Neuronal stem cell (in vitro differentiated cells): ENCODE data around the gene B9D2.
A peak's percentile ranks its signal among the peaks of the same experiment; 100 is the strongest.

ENCODE experiments used
- DNase-seq: peaks from one replicate; pipeline ENCODE4 v3.0.0-alpha.2; 2013; ENCODE audit warnings: low spot score
- H2AFZ ChIP-seq: one replicate; pipeline ENCODE4 v1.6.1; 2013; ENCODE audit warnings: mild to moderate bottlenecking, low read length, inconsistent platforms
- H2AK5ac ChIP-seq: 2 replicates; pipeline ENCODE4 v1.6.1; 2013; ENCODE audit warnings: low read depth, mild to moderate bottlenecking, inconsistent platforms, low read length, moderate library complexity, mixed read lengths
- H2BK120ac ChIP-seq: 2 replicates; pipeline ENCODE4 v1.6.1; 2013; ENCODE audit warnings: low read depth, mild to moderate bottlenecking, inconsistent platforms, low read length, moderate library complexity, mixed read lengths
- H2BK12ac ChIP-seq: one replicate; pipeline ENCODE4 v1.6.1; 2013; ENCODE audit warnings: low read length, inconsistent platforms
- H2BK15ac ChIP-seq: 2 replicates; pipeline ENCODE4 v1.6.1; 2013; ENCODE audit warnings: mild to moderate bottlenecking, low read length, inconsistent platforms, mixed read lengths
- H2BK5ac ChIP-seq: one replicate; pipeline ENCODE4 v1.6.1; 2013; ENCODE audit warnings: inconsistent platforms, mild to moderate bottlenecking, low read length, moderate library complexity
- H3K14ac ChIP-seq: one replicate; pipeline ENCODE4 v1.6.1; 2013; ENCODE audit warnings: low read length, inconsistent platforms
- H3K18ac ChIP-seq: 2 replicates; pipeline ENCODE4 v1.6.1; 2013; ENCODE audit warnings: low read length, inconsistent platforms
- H3K23ac ChIP-seq: 2 replicates; pipeline ENCODE4 v1.6.1; 2013; ENCODE audit warnings: low read depth, mild to moderate bottlenecking, mixed read lengths, low read length, inconsistent platforms; ENCODE audit not compliant: poor library complexity
- H3K27ac ChIP-seq: replicated peaks from 3 replicates; pipeline ENCODE4 v1.5.1; 2013; ENCODE audit warnings: low read length, inconsistent platforms
- H3K27me3 ChIP-seq, 3 experiments: 2 replicates each; pipeline ENCODE4 v1.6.1; 2013; ENCODE audit warnings: low read length in 3 of 3, mild to moderate bottlenecking in 2 of 3, inconsistent platforms in 1 of 3, low read depth in 1 of 3, mixed read lengths in 1 of 3, moderate library complexity in 1 of 3; ENCODE audit not compliant: control insufficient read depth in 3 of 3, insufficient read depth in 3 of 3
- H3K36me3 ChIP-seq, 2 donors: replicated peaks in 1 of 2; 2 replicates each; pipeline ENCODE4 v1.6.1; 2013; ENCODE audit warnings: low read length in 2 of 2; ENCODE audit not compliant: control insufficient read depth in 2 of 2, insufficient read depth in 2 of 2
- H3K4ac ChIP-seq: 2 replicates; pipeline ENCODE4 v1.6.1; 2013; ENCODE audit warnings: inconsistent platforms, mild to moderate bottlenecking, low read length, moderate library complexity
- H3K4me1 ChIP-seq, 2 donors: 1 replicate in 1 of 2; 2 replicates in 1 of 2; pipeline ENCODE4 v1.6.1; 2013; ENCODE audit warnings: low read length in 2 of 2, low read depth in 1 of 2; ENCODE audit not compliant: control insufficient read depth in 2 of 2, insufficient read depth in 1 of 2
- H3K4me2 ChIP-seq: one replicate; pipeline ENCODE4 v1.6.1; 2013; ENCODE audit warnings: mild to moderate bottlenecking, low read length, inconsistent platforms; ENCODE audit not compliant: insufficient read depth, poor library complexity, severe bottlenecking
- H3K4me3 ChIP-seq, 2 donors: 2 replicates each; pipeline ENCODE4 v1.5.1; 2013; ENCODE audit warnings: low read length in 2 of 2, mild to moderate bottlenecking in 2 of 2, inconsistent platforms in 1 of 2, moderate library complexity in 1 of 2
- H3K79me1 ChIP-seq: one replicate; pipeline ENCODE4 v1.6.1; 2013; ENCODE audit warnings: low read depth, mild to moderate bottlenecking, inconsistent platforms, low read length, moderate library complexity
- H3K9ac ChIP-seq: one replicate; pipeline ENCODE4 v1.6.1; 2013; ENCODE audit warnings: mild to moderate bottlenecking, low read depth, low read length, inconsistent platforms; ENCODE audit not compliant: poor library complexity
- H3K9me3 ChIP-seq, 2 donors: replicated peaks in 1 of 2; 2 replicates each; pipeline versions ENCODE3 to v1.6.1; 2013; ENCODE audit warnings: low read length in 2 of 2, mild to moderate bottlenecking in 2 of 2, inconsistent platforms in 1 of 2, low read depth in 1 of 2, mixed read lengths in 1 of 2, moderate library complexity in 1 of 2; ENCODE audit not compliant: control insufficient read depth in 2 of 2, insufficient read depth in 1 of 2
- H4K8ac ChIP-seq: one replicate; pipeline ENCODE4 v1.6.1; 2013; ENCODE audit warnings: low read depth, mild to moderate bottlenecking, inconsistent platforms, low read length, moderate library complexity
- H4K91ac ChIP-seq: one replicate; pipeline ENCODE4 v1.6.1; 2013; ENCODE audit warnings: low read length, low read depth, mild to moderate bottlenecking, inconsistent platforms; ENCODE audit not compliant: poor library complexity
- WGBS, 2 donors: extraction: QIAGEN DNeasy Blood & Tissue Kit; methylation state at CpG; one replicate each; pipeline ENCODE4 v1.1.7; 2013; ENCODE audit warnings: missing lambda C conversion rate in 2 of 2, mixed read lengths in 1 of 2; ENCODE audit not compliant: insufficient read length in 2 of 2, insufficient replicate concordance in 1 of 2; ENCODE audit errors: extremely low coverage in 2 of 2; 5-methylcytosine and 5-hydroxymethylcytosine counted together

Gene B9D2

DNA sequence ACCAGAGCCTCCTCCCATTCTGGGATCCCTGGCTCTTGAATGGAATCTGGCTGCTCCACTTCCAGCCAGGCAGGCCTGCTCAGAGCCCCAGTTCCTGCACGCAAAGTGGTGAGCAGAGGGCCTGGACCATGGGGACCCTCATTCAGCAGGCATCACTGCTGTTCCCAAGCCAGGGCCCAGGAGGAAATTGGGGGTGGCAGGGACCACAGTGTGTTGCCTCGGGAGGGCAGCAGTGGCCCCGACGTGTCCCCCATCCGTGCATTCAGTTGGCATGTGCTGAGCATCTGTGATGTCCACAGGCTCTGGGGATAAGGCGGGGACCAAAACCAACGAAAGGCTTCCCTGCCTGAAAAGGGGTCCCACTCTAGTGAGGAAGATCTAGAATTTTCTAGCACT, 42.7 kb downstream of the B9D2 start:
- Histone ChIP-seq H3K4ac (no peak overlapping the region), H2BK5ac (no peak overlapping the region), H3K23ac (no peak overlapping the region), H3K27me3 (peaks cover 0 to 3% (median 0%) of the 10 kb centered on the region in 3 experiments), H3K14ac (no peak overlapping the region), H2AFZ (no peak overlapping the region), H3K36me3 (peaks cover 32 to 73% of the 10 kb centered on the region in 2 donors), H2BK120ac (no peak overlapping the region), H2BK15ac (no peak overlapping the region), H4K91ac (no peak overlapping the region), H3K9ac (no peak overlapping the region), H3K27ac (no peak overlapping the region), H3K9me3 (peaks cover 0 to 7% of the 10 kb centered on the region in 2 donors), H2BK12ac (no peak overlapping the region), H3K79me1 (peaks cover 2% of the 10 kb centered on the region), H3K18ac (peak overlapping the region; percentile 16), H3K4me2 (no peak overlapping the region), H3K4me3 (no peak overlapping the region), H3K4me1 (peaks cover 21 to 29% of the 10 kb centered on the region in 2 donors), H4K8ac (no peak overlapping the region), H2AK5ac (no peak overlapping the region)
- DNase-seq = no peak
- WGBS, 2 donors = no CpG with 5 or more reads among the region's 7 CpGs

DNA sequence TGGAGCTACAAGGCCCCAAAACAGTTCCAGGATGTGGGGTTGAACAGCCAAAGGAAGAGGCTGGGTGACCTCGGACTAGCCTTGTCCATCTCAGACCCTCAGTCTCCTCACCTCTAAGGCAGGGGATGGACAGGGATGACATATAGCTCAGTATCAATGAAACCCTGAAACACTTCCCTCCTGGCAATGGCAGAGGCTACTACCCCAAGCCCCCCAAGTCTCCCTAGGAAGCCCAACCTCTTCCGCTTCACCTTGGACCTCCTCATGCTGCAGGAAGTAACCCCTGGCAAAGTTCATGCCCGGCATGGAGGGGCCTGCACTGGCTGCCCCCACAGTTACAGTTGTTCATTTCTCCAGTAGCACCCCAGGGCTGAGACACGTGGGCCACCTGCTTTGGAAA, 43.4 kb downstream of the B9D2 start:
- Histone ChIP-seq H2AK5ac (no peak overlapping the region), H3K4me1 (peaks cover 15 to 23% of the 10 kb centered on the region in 2 donors), H4K91ac (no peak overlapping the region), H2BK12ac (no peak overlapping the region), H2BK5ac (no peak overlapping the region), H3K18ac (no peak overlapping the region), H2AFZ (no peak overlapping the region), H3K14ac (no peak overlapping the region), H3K27me3 (no peaks in the 10 kb centered on the region), H3K9me3 (peaks cover 0 to 8% of the 10 kb centered on the region in 2 donors), H3K36me3 (peaks cover 34 to 79% of the 10 kb centered on the region in 2 donors), H2BK120ac (no peak overlapping the region), H3K79me1 (no peaks in the 10 kb centered on the region), H3K23ac (no peak overlapping the region), H3K9ac (no peak overlapping the region), H3K27ac (no peak overlapping the region), H3K4me3 (no peak overlapping the region), H2BK15ac (no peak overlapping the region), H3K4ac (no peak overlapping the region), H3K4me2 (no peak overlapping the region), H4K8ac (no peak overlapping the region)
- no CpG with 5 or more reads among the region's 4 CpGs for WGBS, 2 donors
- no peak for DNase-seq

DNA sequence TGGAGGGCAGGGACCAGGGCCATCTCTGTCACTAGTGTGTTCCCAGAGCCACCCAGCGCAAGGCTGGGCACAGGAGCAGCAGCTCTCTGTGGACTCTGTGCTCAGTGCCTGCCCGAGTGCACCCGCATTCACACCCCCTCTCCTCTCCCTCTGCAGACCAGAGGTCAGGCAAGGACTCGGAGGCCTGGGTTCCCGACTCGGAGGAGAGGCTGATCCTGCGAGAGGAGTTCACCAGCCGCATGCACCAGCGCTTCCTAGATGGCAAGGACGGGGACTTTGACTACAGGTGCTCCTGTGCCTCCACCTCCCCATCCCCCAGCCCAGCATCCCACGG, 43.8 kb downstream of the B9D2 start:
- Histone ChIP-seq H3K18ac (no peak overlapping the region), H2BK5ac (no peak overlapping the region), H3K4me2 (no peak overlapping the region)

DNA sequence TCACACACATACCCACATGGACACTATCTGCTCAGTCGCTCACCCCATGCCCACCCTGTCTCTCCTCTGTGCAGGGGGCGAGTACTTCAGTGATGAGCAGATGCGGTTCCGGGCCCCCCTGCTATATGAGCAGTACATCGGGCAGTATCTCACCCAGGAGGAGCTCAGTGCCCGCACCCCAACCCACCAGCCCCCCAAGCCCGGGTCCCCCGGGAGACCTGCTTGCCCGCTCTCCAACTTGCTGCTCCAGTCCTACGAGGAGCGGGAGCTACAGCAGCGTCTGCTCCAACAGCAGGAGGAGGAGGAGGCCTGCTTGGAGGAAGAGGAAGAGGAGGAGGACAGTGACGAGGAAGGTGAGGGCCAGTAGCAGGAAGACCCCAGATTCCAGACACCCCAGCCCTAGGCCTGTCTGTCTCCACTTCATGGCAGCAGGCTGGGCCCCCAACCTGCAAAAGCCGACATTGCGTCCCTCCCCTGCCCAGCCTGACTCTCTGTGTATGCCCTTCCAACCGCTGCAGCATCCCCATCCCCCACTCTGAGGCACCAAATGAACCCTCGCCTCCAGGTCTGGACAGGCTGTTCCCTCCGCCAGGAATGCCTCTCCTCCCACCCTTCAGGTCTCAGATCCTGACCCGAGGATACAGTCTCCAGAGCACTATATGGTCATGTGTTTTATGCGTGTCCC, 44.3 kb downstream of the B9D2 start:
- H2AFZ ChIP-seq = no peak overlapping the region
- no peak overlapping the region for H3K4me3 ChIP-seq
- H3K36me3 ChIP-seq = peaks cover 34 to 87% of the 10 kb centered on the region in 2 donors
- H3K14ac ChIP-seq = no peak overlapping the region
- H3K9me3 ChIP-seq = peaks cover 0 to 8% of the 10 kb centered on the region in 2 donors
- H2AK5ac ChIP-seq = no peak overlapping the region
- no peak overlapping the region for H3K4me2 ChIP-seq
- H2BK5ac ChIP-seq = no peak overlapping the region
- H3K9ac ChIP-seq = no peak overlapping the region
- no peaks in the 10 kb centered on the region for H3K27me3 ChIP-seq
- DNase-seq = no peak
- no peak overlapping the region for H2BK15ac ChIP-seq
- no peak overlapping the region for H2BK12ac ChIP-seq
- H3K18ac ChIP-seq = no peak overlapping the region
- H3K79me1 ChIP-seq = no peaks in the 10 kb centered on the region
- no peak overlapping the region for H3K4ac ChIP-seq
- no peak overlapping the region for H3K23ac ChIP-seq
- WGBS, 2 donors = no CpG with 5 or more reads among the region's 20 CpGs
- no peak overlapping the region for H4K8ac ChIP-seq
- peaks cover 12 to 14% of the 10 kb centered on the region in 2 donors for H3K4me1 ChIP-seq
- no peak overlapping the region for H4K91ac ChIP-seq
- H3K27ac ChIP-seq = no peak overlapping the region
- H2BK120ac ChIP-seq = no peak overlapping the region

More for the DNA sequence above, 43.8 kb downstream of the B9D2 start:
- no peak overlapping the region for H2AK5ac ChIP-seq
- WGBS, 2 donors = no CpG with 5 or more reads among the region's 11 CpGs
- H3K4me1 ChIP-seq = peaks cover 12 to 19% of the 10 kb centered on the region in 2 donors
- DNase-seq = no peak
- H3K4ac ChIP-seq = no peak overlapping the region
- peaks cover 0 to 8% of the 10 kb centered on the region in 2 donors for H3K9me3 ChIP-seq
- H3K79me1 ChIP-seq = no peaks in the 10 kb centered on the region
- H4K91ac ChIP-seq = no peak overlapping the region
- no peak overlapping the region for H4K8ac ChIP-seq
- no peak overlapping the region for H3K27ac ChIP-seq
- H3K27me3 ChIP-seq = no peaks in the 10 kb centered on the region
- H3K9ac ChIP-seq = no peak overlapping the region
- no peak overlapping the region for H3K23ac ChIP-seq
- no peak overlapping the region for H3K14ac ChIP-seq
- H2BK120ac ChIP-seq = no peak overlapping the region
- no peak overlapping the region for H2BK12ac ChIP-seq
- no peak overlapping the region for H2BK15ac ChIP-seq
- peaks cover 34 to 83% of the 10 kb centered on the region in 2 donors for H3K36me3 ChIP-seq
- H2AFZ ChIP-seq = no peak overlapping the region
- H3K4me3 ChIP-seq = no peak overlapping the region
